H1 (cell line): ENCODE measurements around the gene TRIOBP. TPM values are rescaled to one million over a fixed set of nuclear protein-coding genes. Genes with fewer than 3 reads are reported as not detected.
A peak's percentile ranks its signal among the peaks of the same experiment; 100 is the strongest.

Experiments used
- CTCF ChIA-PET: fragments of 300-600 bp; sonication (Branson Sonifier 250); formaldehyde crosslinking; loops from one replicate; lab custom pipeline; 2021; ENCODE audit not compliant: partially characterized antibody; lab: Charles Lee
- POLR2A ChIA-PET: fragments of 300-600 bp; sonication (Branson Sonifier 250); formaldehyde crosslinking; loops from one replicate; lab custom pipeline; 2021; ENCODE audit warnings: inconsistent platforms; ENCODE audit not compliant: partially characterized antibody; lab: Charles Lee
- DNase-seq, 2 experiments: peaks; one replicate each; pipeline versions ENCODE4 v3.0.0 to v3.0.0-alpha.2; 2010 to 2022; ENCODE audit warnings: low spot score in 2 of 2, low read depth in 1 of 2, mixed read lengths in 1 of 2
- FAIRE-seq: peaks from 2 replicates; lab custom pipeline; 2011; peaks lifted over from hg19 to GRCh38; lab: Jason Lieb, UNC
- H2AFZ ChIP-seq: 2 replicates; pipeline ENCODE4 v1.8.1; 2012; ENCODE audit warnings: low read length, inconsistent platforms
- H2AK5ac ChIP-seq: 2 replicates; pipeline ENCODE4 v1.6.1; 2013; ENCODE audit warnings: low read depth, low read length
- H2BK120ac ChIP-seq: replicated peaks from 2 replicates; pipeline ENCODE3; 2013; ENCODE audit warnings: low read depth, low read length, inconsistent platforms
- H2BK12ac ChIP-seq: 2 replicates; pipeline ENCODE4 v1.6.1; 2013; ENCODE audit warnings: low read depth, low read length
- H2BK15ac ChIP-seq: 2 replicates; pipeline ENCODE4 v1.6.1; 2013; ENCODE audit warnings: low read length
- H2BK20ac ChIP-seq: 2 replicates; pipeline ENCODE4 v1.6.1; 2013; ENCODE audit warnings: low read length
- H2BK5ac ChIP-seq: 2 replicates; pipeline ENCODE4 v1.6.1; 2013; ENCODE audit warnings: low read depth, low read length
- H3K14ac ChIP-seq: 2 replicates; pipeline ENCODE4 v1.6.1; 2013; ENCODE audit warnings: inconsistent platforms; ENCODE audit not compliant: insufficient read length
- H3K18ac ChIP-seq: 2 replicates; pipeline ENCODE4 v1.6.1; 2013; ENCODE audit warnings: low read length; ENCODE audit errors: extremely low read depth
- H3K23ac ChIP-seq: 2 replicates; pipeline ENCODE4 v1.6.1; 2013; ENCODE audit warnings: inconsistent platforms; ENCODE audit not compliant: insufficient read length
- H3K23me2 ChIP-seq: 2 replicates; pipeline ENCODE4 v1.6.1; 2013; ENCODE audit warnings: low read depth, low read length
- H3K27ac ChIP-seq: 2 replicates; pipeline ENCODE4 v1.6.1; 2011; ENCODE audit warnings: low read depth, low read length, inconsistent platforms
- H3K27me3 ChIP-seq, 4 experiments: replicated peaks in 1 of 4; 1 replicate in 1 of 4; 2 replicates in 3 of 4; pipeline versions ENCODE4 v1.6.1 to v1.8.1; 2011 to 2013; ENCODE audit warnings: low read length in 3 of 4, mild to moderate bottlenecking in 3 of 4, inconsistent platforms in 2 of 4, mixed read lengths in 2 of 4, moderate library complexity in 1 of 4; ENCODE audit not compliant: control insufficient read depth in 3 of 4, insufficient read depth in 3 of 4; ENCODE audit errors: extremely low read depth in 1 of 4
- H3K36me3 ChIP-seq, 4 experiments: 2 replicates each; pipeline versions ENCODE4 v1.6.1 to v1.8.1; 2011 to 2013; ENCODE audit warnings: mild to moderate bottlenecking in 4 of 4, low read length in 3 of 4, moderate library complexity in 2 of 4, control low read depth in 1 of 4, inconsistent platforms in 1 of 4; ENCODE audit not compliant: insufficient read depth in 4 of 4, control insufficient read depth in 2 of 4
- H3K4ac ChIP-seq: replicated peaks from 2 replicates; pipeline ENCODE3; 2013; ENCODE audit warnings: low read length, low read depth, mixed read lengths, inconsistent platforms; ENCODE audit not compliant: insufficient read length
- H3K4me1 ChIP-seq, 4 experiments: replicated peaks in 1 of 4; 1 replicate in 1 of 4; 2 replicates in 3 of 4; pipeline versions ENCODE4 v1.6.1 to v1.8.1; 2011 to 2013; ENCODE audit warnings: low read length in 3 of 4, inconsistent platforms in 2 of 4, mixed read lengths in 1 of 4; ENCODE audit not compliant: insufficient read depth in 4 of 4, control insufficient read depth in 3 of 4
- H3K4me2 ChIP-seq, 2 experiments: 2 replicates each; pipeline versions ENCODE4 v1.6.1 to v1.8.1; 2011 to 2013; ENCODE audit warnings: low read depth in 2 of 2, low read length in 2 of 2, control low read depth in 1 of 2, inconsistent platforms in 1 of 2, mild to moderate bottlenecking in 1 of 2; ENCODE audit not compliant: insufficient read depth in 1 of 2
- H3K4me3 ChIP-seq, 4 experiments: fragments of 200-600, 300-600 bp in 1 of 4; sonication (generic), shearing (Covaris generic), sonication (Bioruptor Twin) in 1 of 4; 2 replicates each; pipeline versions ENCODE4 v1.5.1 to v1.8.1; 2011 to 2016; ENCODE audit warnings: low read length in 4 of 4, low read depth in 3 of 4, control low read depth in 2 of 4, inconsistent platforms in 2 of 4, mild to moderate bottlenecking in 2 of 4, mixed read lengths in 1 of 4, moderate library complexity in 1 of 4; ENCODE audit not compliant: insufficient read depth in 2 of 4; ENCODE audit errors: extremely low read depth in 1 of 4
- H3K56ac ChIP-seq: replicated peaks from 2 replicates; pipeline ENCODE3; 2013; ENCODE audit warnings: low read depth, mild to moderate bottlenecking, mixed read lengths, low read length, inconsistent platforms; ENCODE audit not compliant: insufficient read length
- H3K79me1 ChIP-seq: 2 replicates; pipeline ENCODE4 v1.6.1; 2013; ENCODE audit warnings: low read depth, low read length, control low read depth
- H3K79me2 ChIP-seq, 2 experiments: 2 replicates each; pipeline versions ENCODE4 v1.6.1 to v1.8.1; 2012 to 2013; ENCODE audit warnings: low read length in 2 of 2, mild to moderate bottlenecking in 2 of 2, inconsistent platforms in 1 of 2; ENCODE audit not compliant: insufficient read depth in 2 of 2, control insufficient read depth in 1 of 2
- H3K9ac ChIP-seq, 4 experiments: replicated peaks in 1 of 4; 1 replicate in 1 of 4; 2 replicates in 3 of 4; pipeline versions ENCODE4 v1.6.1 to v1.8.1; 2011 to 2013; ENCODE audit warnings: low read depth in 3 of 4, low read length in 3 of 4, control low read depth in 2 of 4, mild to moderate bottlenecking in 2 of 4, moderate library complexity in 2 of 4, inconsistent platforms in 1 of 4; ENCODE audit errors: extremely low read depth in 1 of 4
- H3K9me3 ChIP-seq, 2 experiments: 2 replicates each; pipeline versions ENCODE4 v1.6.1 to v1.8.1; 2012 to 2013; ENCODE audit warnings: mild to moderate bottlenecking in 2 of 2, moderate library complexity in 2 of 2, control low read depth in 1 of 2, inconsistent platforms in 1 of 2, low read depth in 1 of 2, low read length in 1 of 2, mixed read lengths in 1 of 2; ENCODE audit not compliant: insufficient read depth in 2 of 2
- H4K20me1 ChIP-seq, 2 experiments: replicated peaks in 1 of 2; 2 replicates each; pipeline versions ENCODE3 to v1.8.1; 2011 to 2013; ENCODE audit warnings: inconsistent platforms in 2 of 2, low read length in 2 of 2, mild to moderate bottlenecking in 1 of 2; ENCODE audit not compliant: insufficient read depth in 2 of 2, control insufficient read depth in 1 of 2
- H4K5ac ChIP-seq: 2 replicates; pipeline ENCODE4 v1.6.1; 2013; ENCODE audit warnings: low read length, low read depth, mixed read lengths, inconsistent platforms; ENCODE audit not compliant: insufficient read length
- H4K8ac ChIP-seq: 2 replicates; pipeline ENCODE4 v1.8.0; 2013; ENCODE audit warnings: mild to moderate bottlenecking, moderate library complexity, low read length, inconsistent platforms; ENCODE audit not compliant: insufficient read depth; ENCODE audit errors: extremely low read depth
- H4K91ac ChIP-seq: replicated peaks from 2 replicates; pipeline ENCODE3; 2013; ENCODE audit warnings: low read length, mixed read lengths, inconsistent platforms; ENCODE audit not compliant: insufficient read length
- CEBPB ChIP-seq: IDR thresholded peaks from 2 replicates; pipeline ENCODE4 v1.6.1; 2012; ENCODE audit warnings: low read depth, low read length
- CTCF ChIP-seq, 3 experiments: IDR thresholded peaks; 1 replicate in 2 of 3; 2 replicates in 1 of 3; pipeline versions ENCODE4 v1.5.1 to v1.6.1; 2011; ENCODE audit warnings: low read length in 3 of 3, mild to moderate bottlenecking in 3 of 3, inconsistent platforms in 2 of 3, low read depth in 1 of 3, moderate library complexity in 1 of 3; ENCODE audit not compliant: insufficient read depth in 1 of 3; ENCODE audit errors: control extremely low read depth in 1 of 3
- GABPA ChIP-seq: IDR thresholded peaks from 2 replicates; pipeline ENCODE4 v1.6.1; 2011; ENCODE audit warnings: mild to moderate bottlenecking, low read length, moderate library complexity, borderline replicate concordance; ENCODE audit not compliant: insufficient read depth
- POLR2A ChIP-seq, 2 experiments: IDR thresholded peaks; 1 replicate in 1 of 2; 2 replicates in 1 of 2; pipeline ENCODE4 v1.6.1; 2011; ENCODE audit warnings: low read depth in 2 of 2, low read length in 2 of 2, mild to moderate bottlenecking in 2 of 2; ENCODE audit errors: control extremely low read depth in 1 of 2
- RAD21 ChIP-seq, 2 experiments: IDR thresholded peaks in 1 of 2; conservative IDR thresholded peaks in 1 of 2; 2 replicates each; pipeline ENCODE4 v1.6.1; 2011; ENCODE audit warnings: low read depth in 2 of 2, low read length in 2 of 2, improper control_type of control experiment in 1 of 2, inconsistent platforms in 1 of 2, mild to moderate bottlenecking in 1 of 2, moderate library complexity in 1 of 2
- WGBS, 2 experiments: shearing (Covaris generic) in 1 of 2; methylation state at CpG; one replicate each; pipeline versions ENCODE4 v1.1.6 to v1.1.7; 2013 to 2015; ENCODE audit warnings: low lambda C conversion rate in 2 of 2, mixed read lengths in 2 of 2, inconsistent platforms in 1 of 2, low coverage in 1 of 2, missing lambda C conversion rate in 1 of 2; ENCODE audit not compliant: insufficient replicate concordance in 2 of 2, insufficient coverage in 1 of 2, insufficient read length in 1 of 2; ENCODE audit errors: extremely low coverage in 1 of 2, missing lambda C conversion rate in 1 of 2; 5-methylcytosine and 5-hydroxymethylcytosine counted together
- polyA plus RNA-seq, 7 experiments: library from polyadenylated mRNA; depleted of rRNA in 3 of 7; stranded (reverse) in 5 of 7; unstranded in 2 of 7; fragments of >200 nt in 5 of 7; fragments of 200-250 nt in 2 of 7; gene quantifications; 1 replicate in 5 of 7; 2 replicates in 1 of 7; 4 replicates in 1 of 7; pipeline versions ENCODE4 v1.2.1 to v1.2.3, GENCODE V29; 2011 to 2013; ENCODE audit warnings: missing spikeins in 2 of 7, mixed read lengths in 2 of 7
- total RNA-seq: library from RNA; stranded (reverse); fragmentation: NEBNext Ultra II Directional; extraction: Animal tissue kit (Norgen Biotek cat#: 25700); gene quantifications from 2 replicates; pipeline ENCODE4 v1.2.1, GENCODE V29; 2021

Gene TRIOBP
- total and polyA plus RNA-seq, 2 of the 8 experiments (the other 6 are each of a cell fraction or from before 2014, with no cell fraction given), result 18.2 to 27.3 TPM

- no peaks in the 10 kb centered on the region for H3K4me1 ChIP-seq
- H4K8ac ChIP-seq, result peak overlapping the region; percentile 41; the same call in 1 of the 2 replicates
- no peaks in the 10 kb centered on the region for H3K27me3 ChIP-seq
- no peak overlapping the region for H3K4me2 ChIP-seq
- no peaks in the 10 kb centered on the region for H3K79me1 ChIP-seq
- H3K27ac ChIP-seq, result no peak overlapping the region
- no peaks in the 10 kb centered on the region for H3K79me2 ChIP-seq
- H3K23me2 ChIP-seq, result no peaks in the 10 kb centered on the region
- H3K36me3 ChIP-seq, result peaks cover 0 to 18% (median 14%) of the 10 kb centered on the region in 4 experiments; a peak in 5 of 8 replicates
- ChIA-PET CTCF (interaction anchor here (0.6 to 1.3 kb wide), 2 partner anchors 104 to 134 kb away, joined by 3 read pairs; no protein-coding TSS in a partner anchor), POLR2A (interaction anchor here (1.1 kb wide), 1 partner anchor 18 kb away, joined by 3 read pairs; no protein-coding TSS in a partner anchor)
- H3K23ac ChIP-seq, result no peak overlapping the region
- H2AFZ ChIP-seq, result no peak overlapping the region
- no peaks in the 10 kb centered on the region for H3K9me3 ChIP-seq
- no peak overlapping the region for H3K56ac ChIP-seq
- H2BK15ac ChIP-seq, result no peak overlapping the region
- H2BK120ac ChIP-seq, result no peak overlapping the region
- DNase-seq (no peak), FAIRE-seq (no peak)
- no peak overlapping the region for H4K5ac ChIP-seq
- peaks cover 0 to 3% of the 10 kb centered on the region in 2 experiments for H4K20me1 ChIP-seq
- H2BK12ac ChIP-seq, result no peak overlapping the region
- peak in 1 of 3 experiments; percentile 11; a peak in 1 of 4 replicates for TF ChIP-seq CTCF (IDR thresholded peaks at IDR 0.05; ENCODE audit: control extremely low read depth in 1 of 3, insufficient read depth in 1 of 3, low read depth in 1 of 3, low read length in 3 of 3)
- no peak for TF ChIP-seq POLR2A (IDR thresholded peaks at IDR 0.05; ENCODE audit: control extremely low read depth in 1 of 2, low read depth in 2 of 2, low read length in 2 of 2)
- TF ChIP-seq CEBPB, result no peak
- no peak for TF ChIP-seq GABPA
- peak in 1 of 2 experiments; percentile 6; a peak in 1 of 4 replicates for TF ChIP-seq RAD21 (IDR thresholded peaks at IDR 0.05 in 1 of 2, conservative IDR thresholded peaks at IDR 0.05 in 1 of 2; ENCODE audit: low read depth in 2 of 2, low read length in 2 of 2)
- no peak overlapping the region for H2BK5ac ChIP-seq
- H4K91ac ChIP-seq, result no peak overlapping the region
- no peak overlapping the region for H3K14ac ChIP-seq
- no peak overlapping the region for H3K4ac ChIP-seq
- H2BK20ac ChIP-seq, result no peak overlapping the region
- H3K4me3 ChIP-seq, result no peak overlapping the region
- no peak overlapping the region for H2AK5ac ChIP-seq
- H3K9ac ChIP-seq, result no peak overlapping the region
- no peak overlapping the region for H3K18ac ChIP-seq
- 86% methylated on average over 15 of the region's 20 CpGs; no CpG with 5 or more reads in 1 of the 2 experiments for WGBS, 2 experiments
These were observed 29.5 kb downstream of the TRIOBP start for GRCh38 chr22:37726241-37726887.
